H1 (cell line): ENCODE measurements around the gene L3MBTL4. TPM values are rescaled to one million over a fixed set of nuclear protein-coding genes. Genes with fewer than 3 reads are reported as not detected.
A peak's percentile ranks its signal among the peaks of the same experiment; 100 is the strongest.

Experiments used
- CTCF ChIA-PET: fragments of 300-600 bp; sonication (Branson Sonifier 250); formaldehyde crosslinking; loops from one replicate; lab custom pipeline; 2021; ENCODE audit not compliant: partially characterized antibody; lab: Charles Lee
- POLR2A ChIA-PET: fragments of 300-600 bp; sonication (Branson Sonifier 250); formaldehyde crosslinking; loops from one replicate; lab custom pipeline; 2021; ENCODE audit warnings: inconsistent platforms; ENCODE audit not compliant: partially characterized antibody; lab: Charles Lee
- DNase-seq, 2 experiments: peaks; one replicate each; pipeline versions ENCODE4 v3.0.0 to v3.0.0-alpha.2; 2010 to 2022; ENCODE audit warnings: low spot score in 2 of 2, low read depth in 1 of 2, mixed read lengths in 1 of 2
- FAIRE-seq: peaks from 2 replicates; lab custom pipeline; 2011; peaks lifted over from hg19 to GRCh38; lab: Jason Lieb, UNC
- H2AFZ ChIP-seq: 2 replicates; pipeline ENCODE4 v1.8.1; 2012; ENCODE audit warnings: low read length, inconsistent platforms
- H2AK5ac ChIP-seq: 2 replicates; pipeline ENCODE4 v1.6.1; 2013; ENCODE audit warnings: low read depth, low read length
- H2BK120ac ChIP-seq: replicated peaks from 2 replicates; pipeline ENCODE3; 2013; ENCODE audit warnings: low read depth, low read length, inconsistent platforms
- H2BK12ac ChIP-seq: 2 replicates; pipeline ENCODE4 v1.6.1; 2013; ENCODE audit warnings: low read depth, low read length
- H2BK15ac ChIP-seq: 2 replicates; pipeline ENCODE4 v1.6.1; 2013; ENCODE audit warnings: low read length
- H2BK20ac ChIP-seq: 2 replicates; pipeline ENCODE4 v1.6.1; 2013; ENCODE audit warnings: low read length
- H2BK5ac ChIP-seq: 2 replicates; pipeline ENCODE4 v1.6.1; 2013; ENCODE audit warnings: low read depth, low read length
- H3K14ac ChIP-seq: 2 replicates; pipeline ENCODE4 v1.6.1; 2013; ENCODE audit warnings: inconsistent platforms; ENCODE audit not compliant: insufficient read length
- H3K18ac ChIP-seq: 2 replicates; pipeline ENCODE4 v1.6.1; 2013; ENCODE audit warnings: low read length; ENCODE audit errors: extremely low read depth
- H3K23ac ChIP-seq: 2 replicates; pipeline ENCODE4 v1.6.1; 2013; ENCODE audit warnings: inconsistent platforms; ENCODE audit not compliant: insufficient read length
- H3K23me2 ChIP-seq: 2 replicates; pipeline ENCODE4 v1.6.1; 2013; ENCODE audit warnings: low read depth, low read length
- H3K27ac ChIP-seq: 2 replicates; pipeline ENCODE4 v1.6.1; 2011; ENCODE audit warnings: low read depth, low read length, inconsistent platforms
- H3K27me3 ChIP-seq, 4 experiments: replicated peaks in 1 of 4; 1 replicate in 1 of 4; 2 replicates in 3 of 4; pipeline versions ENCODE4 v1.6.1 to v1.8.1; 2011 to 2013; ENCODE audit warnings: low read length in 3 of 4, mild to moderate bottlenecking in 3 of 4, inconsistent platforms in 2 of 4, mixed read lengths in 2 of 4, moderate library complexity in 1 of 4; ENCODE audit not compliant: control insufficient read depth in 3 of 4, insufficient read depth in 3 of 4; ENCODE audit errors: extremely low read depth in 1 of 4
- H3K36me3 ChIP-seq, 4 experiments: 2 replicates each; pipeline versions ENCODE4 v1.6.1 to v1.8.1; 2011 to 2013; ENCODE audit warnings: mild to moderate bottlenecking in 4 of 4, low read length in 3 of 4, moderate library complexity in 2 of 4, control low read depth in 1 of 4, inconsistent platforms in 1 of 4; ENCODE audit not compliant: insufficient read depth in 4 of 4, control insufficient read depth in 2 of 4
- H3K4ac ChIP-seq: replicated peaks from 2 replicates; pipeline ENCODE3; 2013; ENCODE audit warnings: low read length, low read depth, mixed read lengths, inconsistent platforms; ENCODE audit not compliant: insufficient read length
- H3K4me1 ChIP-seq, 4 experiments: replicated peaks in 1 of 4; 1 replicate in 1 of 4; 2 replicates in 3 of 4; pipeline versions ENCODE4 v1.6.1 to v1.8.1; 2011 to 2013; ENCODE audit warnings: low read length in 3 of 4, inconsistent platforms in 2 of 4, mixed read lengths in 1 of 4; ENCODE audit not compliant: insufficient read depth in 4 of 4, control insufficient read depth in 3 of 4
- H3K4me2 ChIP-seq, 2 experiments: 2 replicates each; pipeline versions ENCODE4 v1.6.1 to v1.8.1; 2011 to 2013; ENCODE audit warnings: low read depth in 2 of 2, low read length in 2 of 2, control low read depth in 1 of 2, inconsistent platforms in 1 of 2, mild to moderate bottlenecking in 1 of 2; ENCODE audit not compliant: insufficient read depth in 1 of 2
- H3K4me3 ChIP-seq, 4 experiments: fragments of 200-600, 300-600 bp in 1 of 4; sonication (generic), shearing (Covaris generic), sonication (Bioruptor Twin) in 1 of 4; 2 replicates each; pipeline versions ENCODE4 v1.5.1 to v1.8.1; 2011 to 2016; ENCODE audit warnings: low read length in 4 of 4, low read depth in 3 of 4, control low read depth in 2 of 4, inconsistent platforms in 2 of 4, mild to moderate bottlenecking in 2 of 4, mixed read lengths in 1 of 4, moderate library complexity in 1 of 4; ENCODE audit not compliant: insufficient read depth in 2 of 4; ENCODE audit errors: extremely low read depth in 1 of 4
- H3K56ac ChIP-seq: replicated peaks from 2 replicates; pipeline ENCODE3; 2013; ENCODE audit warnings: low read depth, mild to moderate bottlenecking, mixed read lengths, low read length, inconsistent platforms; ENCODE audit not compliant: insufficient read length
- H3K79me1 ChIP-seq: 2 replicates; pipeline ENCODE4 v1.6.1; 2013; ENCODE audit warnings: low read depth, low read length, control low read depth
- H3K79me2 ChIP-seq, 2 experiments: 2 replicates each; pipeline versions ENCODE4 v1.6.1 to v1.8.1; 2012 to 2013; ENCODE audit warnings: low read length in 2 of 2, mild to moderate bottlenecking in 2 of 2, inconsistent platforms in 1 of 2; ENCODE audit not compliant: insufficient read depth in 2 of 2, control insufficient read depth in 1 of 2
- H3K9ac ChIP-seq, 4 experiments: replicated peaks in 1 of 4; 1 replicate in 1 of 4; 2 replicates in 3 of 4; pipeline versions ENCODE4 v1.6.1 to v1.8.1; 2011 to 2013; ENCODE audit warnings: low read depth in 3 of 4, low read length in 3 of 4, control low read depth in 2 of 4, mild to moderate bottlenecking in 2 of 4, moderate library complexity in 2 of 4, inconsistent platforms in 1 of 4; ENCODE audit errors: extremely low read depth in 1 of 4
- H3K9me3 ChIP-seq, 2 experiments: 2 replicates each; pipeline versions ENCODE4 v1.6.1 to v1.8.1; 2012 to 2013; ENCODE audit warnings: mild to moderate bottlenecking in 2 of 2, moderate library complexity in 2 of 2, control low read depth in 1 of 2, inconsistent platforms in 1 of 2, low read depth in 1 of 2, low read length in 1 of 2, mixed read lengths in 1 of 2; ENCODE audit not compliant: insufficient read depth in 2 of 2
- H4K20me1 ChIP-seq, 2 experiments: replicated peaks in 1 of 2; 2 replicates each; pipeline versions ENCODE3 to v1.8.1; 2011 to 2013; ENCODE audit warnings: inconsistent platforms in 2 of 2, low read length in 2 of 2, mild to moderate bottlenecking in 1 of 2; ENCODE audit not compliant: insufficient read depth in 2 of 2, control insufficient read depth in 1 of 2
- H4K5ac ChIP-seq: 2 replicates; pipeline ENCODE4 v1.6.1; 2013; ENCODE audit warnings: low read length, low read depth, mixed read lengths, inconsistent platforms; ENCODE audit not compliant: insufficient read length
- H4K8ac ChIP-seq: 2 replicates; pipeline ENCODE4 v1.8.0; 2013; ENCODE audit warnings: mild to moderate bottlenecking, moderate library complexity, low read length, inconsistent platforms; ENCODE audit not compliant: insufficient read depth; ENCODE audit errors: extremely low read depth
- H4K91ac ChIP-seq: replicated peaks from 2 replicates; pipeline ENCODE3; 2013; ENCODE audit warnings: low read length, mixed read lengths, inconsistent platforms; ENCODE audit not compliant: insufficient read length
- BCL11A ChIP-seq, 2 experiments: IDR thresholded peaks; one replicate each; pipeline ENCODE4 v1.6.1; 2011; ENCODE audit warnings: low read depth in 2 of 2, low read length in 2 of 2, mild to moderate bottlenecking in 2 of 2
- CBX5 ChIP-seq: fragments of 300-800, 300-1000 bp; sonication (generic); IDR thresholded peaks from 2 replicates; pipeline ENCODE4 v1.7.1; 2016; ENCODE audit warnings: antibody characterized with exemption, low read length, low read depth
- WGBS, 2 experiments: shearing (Covaris generic) in 1 of 2; methylation state at CpG; one replicate each; pipeline versions ENCODE4 v1.1.6 to v1.1.7; 2013 to 2015; ENCODE audit warnings: low lambda C conversion rate in 2 of 2, mixed read lengths in 2 of 2, inconsistent platforms in 1 of 2, low coverage in 1 of 2, missing lambda C conversion rate in 1 of 2; ENCODE audit not compliant: insufficient replicate concordance in 2 of 2, insufficient coverage in 1 of 2, insufficient read length in 1 of 2; ENCODE audit errors: extremely low coverage in 1 of 2, missing lambda C conversion rate in 1 of 2; 5-methylcytosine and 5-hydroxymethylcytosine counted together
- polyA plus RNA-seq, 7 experiments: library from polyadenylated mRNA; depleted of rRNA in 3 of 7; stranded (reverse) in 5 of 7; unstranded in 2 of 7; fragments of >200 nt in 5 of 7; fragments of 200-250 nt in 2 of 7; gene quantifications; 1 replicate in 5 of 7; 2 replicates in 1 of 7; 4 replicates in 1 of 7; pipeline versions ENCODE4 v1.2.1 to v1.2.3, GENCODE V29; 2011 to 2013; ENCODE audit warnings: missing spikeins in 2 of 7, mixed read lengths in 2 of 7
- total RNA-seq: library from RNA; stranded (reverse); fragmentation: NEBNext Ultra II Directional; extraction: Animal tissue kit (Norgen Biotek cat#: 25700); gene quantifications from 2 replicates; pipeline ENCODE4 v1.2.1, GENCODE V29; 2021

Gene L3MBTL4
- total and polyA plus RNA-seq, 2 of the 8 experiments (the other 6 are each of a cell fraction or from before 2014, with no cell fraction given), result 1.0 to 2.1 TPM

DNA sequence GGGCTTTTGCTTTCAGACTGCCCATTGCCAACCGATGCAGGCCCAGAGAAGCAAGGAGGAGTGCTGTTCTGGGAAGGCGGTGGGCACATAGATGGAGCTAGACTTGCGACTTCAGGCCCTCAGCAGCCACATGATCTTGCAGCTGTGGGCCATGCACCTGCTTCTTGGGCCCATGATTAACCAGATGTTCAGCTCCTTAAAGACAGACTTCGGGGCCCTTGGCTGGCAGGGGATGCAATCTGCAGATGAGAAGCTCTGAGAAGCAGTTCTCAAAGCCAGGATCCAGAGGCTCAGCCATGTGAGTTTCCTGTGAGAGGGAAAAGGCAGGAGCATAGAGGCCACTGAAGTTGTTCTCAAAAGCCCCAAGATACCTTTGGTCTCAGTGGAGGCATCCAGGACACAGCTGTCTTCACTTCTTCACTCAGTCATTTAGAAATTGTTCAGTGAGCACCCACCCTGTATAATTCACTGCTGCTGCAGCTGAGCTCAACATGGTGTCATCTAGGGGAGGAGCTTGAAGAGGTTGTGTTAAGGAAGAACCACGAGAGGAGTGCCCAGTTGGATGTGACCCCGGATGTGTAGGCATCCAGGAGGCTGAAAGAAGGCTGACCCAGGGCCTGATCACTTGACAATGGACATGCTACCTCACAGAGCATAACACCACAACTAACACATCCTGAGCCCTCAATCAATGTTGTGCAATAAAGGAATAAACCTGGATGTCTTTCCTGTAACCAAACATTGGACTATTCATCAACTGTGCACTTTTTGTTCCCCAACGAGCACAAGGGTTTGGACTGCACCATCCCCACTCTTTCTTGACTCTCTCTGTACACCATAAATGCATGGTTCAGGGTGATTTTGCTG lies 474.7 kb downstream of the L3MBTL4 start:
- H2BK12ac ChIP-seq, result no peak overlapping the region
- no peak overlapping the region for H3K4me3 ChIP-seq
- no peak overlapping the region for H3K56ac ChIP-seq
- DNase-seq (no peak), FAIRE-seq (no peak)
- H3K18ac ChIP-seq, result no peak overlapping the region
- H4K5ac ChIP-seq, result no peak overlapping the region
- no peaks in the 10 kb centered on the region for H4K20me1 ChIP-seq
- 91% methylated on average over 7 of the region's 7 CpGs; no CpG with 5 or more reads in 1 of the 2 experiments for WGBS, 2 experiments
- no peak overlapping the region for H3K4me2 ChIP-seq
- H3K27ac ChIP-seq, result no peak overlapping the region
- H3K9ac ChIP-seq, result no peak overlapping the region
- POLR2A ChIA-PET, result no interaction called here
- no peaks in the 10 kb centered on the region for H3K79me1 ChIP-seq
- no peak overlapping the region for H3K23ac ChIP-seq
- CTCF ChIA-PET, result interaction anchor here (0.6 to 1.0 kb wide), 3 partner anchors 24 to 766 kb away, joined by 3 to 5 read pairs (median 4); no protein-coding TSS in a partner anchor
- no peak overlapping the region for H3K4ac ChIP-seq
- no peaks in the 10 kb centered on the region for H3K9me3 ChIP-seq
- H2BK5ac ChIP-seq, result no peak overlapping the region
- no peak overlapping the region; the same call in 1 of the 2 replicates for H4K8ac ChIP-seq
- H3K14ac ChIP-seq, result no peak overlapping the region
- no peak overlapping the region for H2AK5ac ChIP-seq
- peaks cover 2 to 10% (median 8%) of the 10 kb centered on the region in 4 experiments; a peak in 5 of 7 replicates for H3K4me1 ChIP-seq
- no peak for TF ChIP-seq BCL11A (IDR thresholded peaks at IDR 0.05; ENCODE audit: low read depth in 2 of 2, low read length in 2 of 2)
- TF ChIP-seq CBX5, result no peak
- H3K27me3 ChIP-seq, result no peaks in the 10 kb centered on the region
- H2BK15ac ChIP-seq, result no peak overlapping the region
- H4K91ac ChIP-seq, result peak overlapping the region; percentile 44
- H2BK120ac ChIP-seq, result no peak overlapping the region
- no peaks in the 10 kb centered on the region for H3K79me2 ChIP-seq
- H2AFZ ChIP-seq, result no peak overlapping the region
- H3K23me2 ChIP-seq, result no peaks in the 10 kb centered on the region
- H3K36me3 ChIP-seq, result no peaks in the 10 kb centered on the region
- H2BK20ac ChIP-seq, result peak overlapping the region; percentile 3; the same call in 1 of the 2 replicates
